Endodermal cell (in vitro differentiated cells): ENCODE data around the gene ANKRD6. TPM values are rescaled to one million over a fixed set of nuclear protein-coding genes. Genes with fewer than 3 reads are reported as not detected.
A peak's percentile ranks its signal among the peaks of the same experiment; 100 is the strongest.

Source experiments
- DNase-seq: peaks from one replicate; pipeline ENCODE4 v3.0.0-alpha.2; 2017
- H3K27ac ChIP-seq: 2 replicates; pipeline ENCODE4 v1.5.1; 2013; ENCODE audit warnings: mild to moderate bottlenecking, low read depth, low read length, moderate library complexity
- H3K27me3 ChIP-seq: 2 replicates; pipeline ENCODE4 v1.6.1; 2013; ENCODE audit warnings: mild to moderate bottlenecking, low read length, moderate library complexity; ENCODE audit not compliant: insufficient read depth, control insufficient read depth, poor library complexity, severe bottlenecking
- H3K36me3 ChIP-seq: 2 replicates; pipeline ENCODE4 v1.7.0; 2013; ENCODE audit warnings: mild to moderate bottlenecking, low read length, moderate library complexity; ENCODE audit not compliant: control insufficient read depth, insufficient read depth
- H3K4me1 ChIP-seq: one replicate; pipeline ENCODE4 v1.7.0; 2013; ENCODE audit warnings: low read length; ENCODE audit not compliant: control insufficient read depth, insufficient read depth
- H3K4me3 ChIP-seq: 2 replicates; pipeline ENCODE4 v1.5.1; 2013; ENCODE audit warnings: mild to moderate bottlenecking, low read length, moderate library complexity
- H3K9ac ChIP-seq: 2 replicates; pipeline ENCODE4 v1.6.1; 2013; ENCODE audit warnings: mild to moderate bottlenecking, low read length, moderate library complexity; ENCODE audit not compliant: poor library complexity, severe bottlenecking; ENCODE audit errors: extremely low read depth
- H3K9me3 ChIP-seq: 2 replicates; pipeline ENCODE4 v1.6.1; 2013; ENCODE audit warnings: mild to moderate bottlenecking, low read length, moderate library complexity; ENCODE audit not compliant: control insufficient read depth
- H3K27ac Mint-ChIP-seq: 2 replicates; pipeline ENCODE4 v1.8.0; 2020; ENCODE audit warnings: mixed read lengths
- H3K27me3 Mint-ChIP-seq: 2 replicates; pipeline ENCODE4 v1.8.0; 2021; ENCODE audit warnings: mild to moderate bottlenecking, mixed read lengths; ENCODE audit not compliant: insufficient read depth
- H3K36me3 Mint-ChIP-seq: 2 replicates; pipeline ENCODE4 v1.8.0; 2020; ENCODE audit warnings: low read depth, mixed read lengths
- H3K4me1 Mint-ChIP-seq: 2 replicates; pipeline ENCODE4 v1.8.0; 2020; ENCODE audit warnings: mixed read lengths
- H3K4me3 Mint-ChIP-seq: 2 replicates; pipeline ENCODE4 v1.8.0; 2020; ENCODE audit warnings: mild to moderate bottlenecking, moderate library complexity, mixed read lengths
- H3K9me3 Mint-ChIP-seq: 2 replicates; pipeline ENCODE4 v1.8.0; 2020; ENCODE audit warnings: mild to moderate bottlenecking, mixed read lengths
- WGBS, 2 experiments: methylation state at CpG; one replicate each; pipeline versions ENCODE4 v1.1.5 to v1.1.7; 2013; ENCODE audit warnings: missing lambda C conversion rate in 2 of 2, mixed read lengths in 1 of 2; ENCODE audit not compliant: insufficient coverage in 1 of 2, insufficient read length in 1 of 2; 5-methylcytosine and 5-hydroxymethylcytosine counted together
- total RNA-seq, 2 donors: library from RNA; stranded (reverse); fragmentation: NEBNext Ultra II Directional in 1 of 2; extraction: Animal tissue kit (Norgen Biotek cat#: 25700) in 1 of 2; gene quantifications; 2 replicates in 1 of 2; 3 replicates in 1 of 2; pipeline ENCODE4 v1.2.1, GENCODE V29; 2021
- TF ChIP-seq, protein P1 (sequence below): fragments of 200-600 bp; sonication (generic); conservative IDR thresholded peaks from 2 replicates; pipeline ENCODE4 v1.5.0; 2021; ENCODE audit warnings: antibody characterized with exemption, mild to moderate bottlenecking

Gene ANKRD6
- total RNA-seq, 2 donors from 2014 or later, result 88.7 to 110 TPM

DNA sequence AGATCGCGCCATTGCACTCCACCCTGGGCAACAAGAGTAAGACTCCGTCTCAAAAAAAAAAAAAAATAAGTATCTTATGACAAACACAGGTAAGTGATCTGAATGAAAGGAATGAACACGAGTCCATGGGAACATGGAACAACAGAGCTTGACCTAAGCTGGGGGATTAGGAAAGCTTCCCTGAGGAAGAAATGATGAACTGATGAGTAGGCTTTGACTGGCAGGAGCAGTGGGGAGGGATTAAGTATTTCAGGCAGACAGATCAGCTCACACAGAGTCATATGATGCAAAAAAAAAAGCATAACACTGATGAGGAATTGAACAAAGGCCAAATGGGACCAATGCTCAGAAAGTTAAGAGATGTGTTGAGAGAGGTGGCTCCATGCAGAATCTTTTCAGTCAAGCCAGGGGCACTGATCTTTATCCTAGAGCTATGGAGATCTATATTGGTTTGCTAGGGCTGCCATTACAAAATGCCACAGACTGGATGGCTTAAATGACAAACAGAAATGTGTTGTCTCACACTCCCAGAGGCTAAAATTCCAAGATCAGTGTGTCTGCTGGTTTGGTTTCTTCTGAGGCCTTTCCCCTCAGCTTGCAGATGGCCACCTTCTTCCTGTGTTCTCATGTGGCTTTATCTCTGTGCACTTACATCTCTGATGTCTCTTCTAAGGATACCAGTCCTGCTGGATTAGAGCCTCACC is 85.6 kb downstream of the ANKRD6 start:
- Mint-ChIP-seq H3K4me1 (peaks cover 32% of the 10 kb centered on the region), H3K27ac (no peak overlapping the region), H3K9me3 (no peaks in the 10 kb centered on the region), H3K27me3 (no peaks in the 10 kb centered on the region), H3K36me3 (peaks cover 25% of the 10 kb centered on the region), H3K4me3 (no peak overlapping the region)
- Histone ChIP-seq H3K9me3 (no peaks in the 10 kb centered on the region), H3K36me3 (peaks cover 31% of the 10 kb centered on the region), H3K4me1 (peaks cover 20% of the 10 kb centered on the region), H3K9ac (no peak overlapping the region), H3K27me3 (no peaks in the 10 kb centered on the region), H3K4me3 (no peak overlapping the region), H3K27ac (no peak overlapping the region)
- TF ChIP-seq, protein P1, sequence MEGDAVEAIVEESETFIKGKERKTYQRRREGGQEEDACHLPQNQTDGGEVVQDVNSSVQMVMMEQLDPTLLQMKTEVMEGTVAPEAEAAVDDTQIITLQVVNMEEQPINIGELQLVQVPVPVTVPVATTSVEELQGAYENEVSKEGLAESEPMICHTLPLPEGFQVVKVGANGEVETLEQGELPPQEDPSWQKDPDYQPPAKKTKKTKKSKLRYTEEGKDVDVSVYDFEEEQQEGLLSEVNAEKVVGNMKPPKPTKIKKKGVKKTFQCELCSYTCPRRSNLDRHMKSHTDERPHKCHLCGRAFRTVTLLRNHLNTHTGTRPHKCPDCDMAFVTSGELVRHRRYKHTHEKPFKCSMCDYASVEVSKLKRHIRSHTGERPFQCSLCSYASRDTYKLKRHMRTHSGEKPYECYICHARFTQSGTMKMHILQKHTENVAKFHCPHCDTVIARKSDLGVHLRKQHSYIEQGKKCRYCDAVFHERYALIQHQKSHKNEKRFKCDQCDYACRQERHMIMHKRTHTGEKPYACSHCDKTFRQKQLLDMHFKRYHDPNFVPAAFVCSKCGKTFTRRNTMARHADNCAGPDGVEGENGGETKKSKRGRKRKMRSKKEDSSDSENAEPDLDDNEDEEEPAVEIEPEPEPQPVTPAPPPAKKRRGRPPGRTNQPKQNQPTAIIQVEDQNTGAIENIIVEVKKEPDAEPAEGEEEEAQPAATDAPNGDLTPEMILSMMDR, result no peak
- no peak for DNase-seq
- 97 to 100% methylated on average over 1 to 4 of the region's 4 CpGs for WGBS, 2 experiments

DNA sequence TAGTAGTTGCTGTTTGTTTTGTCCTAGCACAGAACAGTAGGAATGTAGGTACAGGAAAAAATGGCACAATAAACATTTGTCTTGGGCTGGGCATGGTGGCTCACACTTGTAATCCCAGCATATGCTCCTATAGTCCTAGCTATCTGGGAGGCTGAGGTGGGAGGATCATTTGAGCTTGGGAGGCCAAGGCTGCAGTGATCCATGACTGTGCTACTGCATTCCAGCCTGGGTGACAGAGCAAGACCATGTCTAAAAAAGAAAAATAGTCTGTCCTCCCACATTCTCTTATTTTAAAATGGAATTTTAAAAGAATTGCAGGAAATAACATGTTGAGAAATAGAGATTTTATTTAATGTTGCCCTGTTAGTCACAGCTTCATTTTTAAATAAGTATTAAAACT is 87.8 kb downstream of the ANKRD6 start:
- Mint-ChIP-seq H3K4me3 (peak overlapping the region; percentile 17), H3K4me1 (peaks cover 43% of the 10 kb centered on the region), H3K27ac (peak overlapping the region; percentile 53)

DNA sequence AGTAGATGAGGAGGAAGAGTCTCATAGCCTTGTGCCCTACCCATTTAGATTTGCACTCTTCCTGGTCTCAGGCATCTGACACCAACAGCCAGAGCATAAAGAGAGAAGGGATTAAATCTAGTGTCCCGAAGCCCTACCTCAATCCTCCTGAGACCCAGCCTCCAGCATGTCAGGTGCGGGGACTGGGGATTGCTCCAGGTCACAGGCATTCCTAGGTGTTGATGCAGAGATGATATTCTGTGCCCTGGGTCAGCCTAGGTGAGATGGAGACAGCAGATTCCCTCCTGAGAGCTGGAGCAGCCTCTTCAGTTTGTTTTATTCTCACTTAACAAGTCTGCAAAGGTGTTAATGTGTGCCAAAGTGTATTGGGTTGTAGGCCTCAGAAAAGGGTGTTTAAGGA is 89.8 kb downstream of the ANKRD6 start:
- Histone ChIP-seq H3K36me3 (peaks cover 29% of the 10 kb centered on the region), H3K9me3 (peaks cover 9% of the 10 kb centered on the region), H3K27ac (no peak overlapping the region), H3K4me3 (no peak overlapping the region), H3K27me3 (no peaks in the 10 kb centered on the region), H3K9ac (peak overlapping the region; percentile 56), H3K4me1 (peaks cover 29% of the 10 kb centered on the region)
- Mint-ChIP-seq H3K36me3 (peaks cover 22% of the 10 kb centered on the region), H3K4me3 (peak overlapping the region; percentile 14), H3K9me3 (peaks cover 2% of the 10 kb centered on the region), H3K27me3 (no peaks in the 10 kb centered on the region), H3K4me1 (peaks cover 52% of the 10 kb centered on the region), H3K27ac (peak overlapping the region; percentile 82)
- 5% methylated on average over 2 of the region's 2 CpGs; no CpG with 5 or more reads in 1 of the 2 experiments for WGBS, 2 experiments
- DNase-seq, result peak; percentile 95
- TF ChIP-seq, protein P1, result no peak

More for the DNA sequence above, 87.8 kb downstream of the ANKRD6 start:
- Mint-ChIP-seq H3K36me3 (peaks cover 33% of the 10 kb centered on the region), H3K9me3 (peaks cover 2% of the 10 kb centered on the region), H3K27me3 (no peaks in the 10 kb centered on the region)
- TF ChIP-seq, protein P1, result no peak
- Histone ChIP-seq H3K4me1 (peaks cover 29% of the 10 kb centered on the region), H3K9me3 (peaks cover 9% of the 10 kb centered on the region), H3K9ac (no peak overlapping the region), H3K4me3 (no peak overlapping the region), H3K27ac (no peak overlapping the region), H3K27me3 (no peaks in the 10 kb centered on the region), H3K36me3 (peaks cover 28% of the 10 kb centered on the region)
- no peak for DNase-seq
